Endodermal cell (in vitro differentiated cells): ENCODE data around the gene FPR2. TPM values are rescaled to one million over a fixed set of nuclear protein-coding genes. Genes with fewer than 3 reads are reported as not detected.

ENCODE experiments used
- DNase-seq: peaks from one replicate; pipeline ENCODE4 v3.0.0-alpha.2; 2017
- H3K27ac ChIP-seq: 2 replicates; pipeline ENCODE4 v1.5.1; 2013; ENCODE audit warnings: mild to moderate bottlenecking, low read depth, low read length, moderate library complexity
- H3K27me3 ChIP-seq: 2 replicates; pipeline ENCODE4 v1.6.1; 2013; ENCODE audit warnings: mild to moderate bottlenecking, low read length, moderate library complexity; ENCODE audit not compliant: insufficient read depth, control insufficient read depth, poor library complexity, severe bottlenecking
- H3K36me3 ChIP-seq: 2 replicates; pipeline ENCODE4 v1.7.0; 2013; ENCODE audit warnings: mild to moderate bottlenecking, low read length, moderate library complexity; ENCODE audit not compliant: control insufficient read depth, insufficient read depth
- H3K4me1 ChIP-seq: one replicate; pipeline ENCODE4 v1.7.0; 2013; ENCODE audit warnings: low read length; ENCODE audit not compliant: control insufficient read depth, insufficient read depth
- H3K4me3 ChIP-seq: 2 replicates; pipeline ENCODE4 v1.5.1; 2013; ENCODE audit warnings: mild to moderate bottlenecking, low read length, moderate library complexity
- H3K9ac ChIP-seq: 2 replicates; pipeline ENCODE4 v1.6.1; 2013; ENCODE audit warnings: mild to moderate bottlenecking, low read length, moderate library complexity; ENCODE audit not compliant: poor library complexity, severe bottlenecking; ENCODE audit errors: extremely low read depth
- H3K9me3 ChIP-seq: 2 replicates; pipeline ENCODE4 v1.6.1; 2013; ENCODE audit warnings: mild to moderate bottlenecking, low read length, moderate library complexity; ENCODE audit not compliant: control insufficient read depth
- H3K27ac Mint-ChIP-seq: 2 replicates; pipeline ENCODE4 v1.8.0; 2020; ENCODE audit warnings: mixed read lengths
- H3K27me3 Mint-ChIP-seq: 2 replicates; pipeline ENCODE4 v1.8.0; 2021; ENCODE audit warnings: mild to moderate bottlenecking, mixed read lengths; ENCODE audit not compliant: insufficient read depth
- H3K36me3 Mint-ChIP-seq: 2 replicates; pipeline ENCODE4 v1.8.0; 2020; ENCODE audit warnings: low read depth, mixed read lengths
- H3K4me1 Mint-ChIP-seq: 2 replicates; pipeline ENCODE4 v1.8.0; 2020; ENCODE audit warnings: mixed read lengths
- H3K4me3 Mint-ChIP-seq: 2 replicates; pipeline ENCODE4 v1.8.0; 2020; ENCODE audit warnings: mild to moderate bottlenecking, moderate library complexity, mixed read lengths
- H3K9me3 Mint-ChIP-seq: 2 replicates; pipeline ENCODE4 v1.8.0; 2020; ENCODE audit warnings: mild to moderate bottlenecking, mixed read lengths
- CTCF ChIP-seq: fragments of 200-600 bp; sonication (generic); conservative IDR thresholded peaks from 2 replicates; pipeline ENCODE4 v1.5.0; 2021; ENCODE audit warnings: antibody characterized with exemption, mild to moderate bottlenecking
- WGBS, 2 experiments: methylation state at CpG; one replicate each; pipeline versions ENCODE4 v1.1.5 to v1.1.7; 2013; ENCODE audit warnings: missing lambda C conversion rate in 2 of 2, mixed read lengths in 1 of 2; ENCODE audit not compliant: insufficient coverage in 1 of 2, insufficient read length in 1 of 2; 5-methylcytosine and 5-hydroxymethylcytosine counted together
- total RNA-seq, 2 donors: library from RNA; stranded (reverse); fragmentation: NEBNext Ultra II Directional in 1 of 2; extraction: Animal tissue kit (Norgen Biotek cat#: 25700) in 1 of 2; gene quantifications; 2 replicates in 1 of 2; 3 replicates in 1 of 2; pipeline ENCODE4 v1.2.1, GENCODE V29; 2021

Gene FPR2
- total RNA-seq, 2 donors from 2014 or later = 0.11 TPM; not detected in 1

GRCh38 chr19:51815043-51815442, 54.1 kb downstream of the FPR2 start:
- Histone ChIP-seq H3K27me3 (no peaks in the 10 kb centered on the region), H3K36me3 (no peaks in the 10 kb centered on the region), H3K4me1 (no peaks in the 10 kb centered on the region), H3K4me3 (no peak overlapping the region), H3K9ac (no peak overlapping the region), H3K27ac (no peak overlapping the region), H3K9me3 (peaks cover 64% of the 10 kb centered on the region)
- H3K36me3 Mint-ChIP-seq = peaks cover 5% of the 10 kb centered on the region
- WGBS, 2 experiments = 83 to 94% methylated on average over 4 to 9 of the region's 9 CpGs
- H3K4me3 Mint-ChIP-seq = no peak overlapping the region
- no peak overlapping the region for H3K27ac Mint-ChIP-seq
- TF ChIP-seq CTCF = no peak
- DNase-seq = no peak
- peaks cover 46% of the 10 kb centered on the region for H3K9me3 Mint-ChIP-seq
- H3K27me3 Mint-ChIP-seq = peaks cover 2% of the 10 kb centered on the region
- H3K4me1 Mint-ChIP-seq = no peaks in the 10 kb centered on the region

- no peak for TF ChIP-seq CTCF
- H3K4me1 ChIP-seq = no peaks in the 10 kb centered on the region
- H3K4me3 ChIP-seq = no peak overlapping the region
- 85 to 90% methylated on average over 1 of the region's 1 CpG for WGBS, 2 experiments
- no peak overlapping the region for H3K27ac Mint-ChIP-seq
- H3K9me3 Mint-ChIP-seq = peaks cover 40% of the 10 kb centered on the region
- no peak overlapping the region for H3K27ac ChIP-seq
- no peak for DNase-seq
- H3K27me3 ChIP-seq = no peaks in the 10 kb centered on the region
- peaks cover 47% of the 10 kb centered on the region for H3K9me3 ChIP-seq
- no peaks in the 10 kb centered on the region for H3K36me3 ChIP-seq
- no peak overlapping the region for H3K4me3 Mint-ChIP-seq
- H3K27me3 Mint-ChIP-seq = peaks cover 2% of the 10 kb centered on the region
- no peaks in the 10 kb centered on the region for H3K4me1 Mint-ChIP-seq
- H3K9ac ChIP-seq = no peak overlapping the region
- no peaks in the 10 kb centered on the region for H3K36me3 Mint-ChIP-seq
These were observed 55.7 kb downstream of the FPR2 start for GRCh38 chr19:51816711-51817110.

DNA sequence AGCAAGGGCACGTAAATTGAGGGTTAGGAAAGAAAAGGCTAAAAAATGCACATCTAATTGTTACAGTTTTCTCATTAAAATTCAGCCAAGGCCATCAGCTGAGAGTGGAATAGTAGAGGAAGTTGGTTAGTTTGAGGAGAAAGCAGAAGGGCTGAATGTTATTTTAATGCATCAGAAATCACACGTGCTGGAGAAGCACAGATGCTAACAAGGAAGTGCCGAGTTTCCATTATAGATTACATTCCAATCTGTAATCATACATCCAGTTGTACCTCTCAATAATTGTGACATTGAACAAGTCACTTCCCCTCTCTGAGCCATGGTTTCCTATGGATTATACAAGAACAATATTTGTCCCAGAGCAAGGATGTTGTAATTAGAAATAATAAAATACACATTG, 59.0 kb downstream of the FPR2 start:
- peaks cover 5% of the 10 kb centered on the region for H3K27me3 Mint-ChIP-seq
- no peak overlapping the region for H3K27ac Mint-ChIP-seq
- H3K36me3 Mint-ChIP-seq = no peaks in the 10 kb centered on the region
- H3K4me1 Mint-ChIP-seq = no peaks in the 10 kb centered on the region
- Histone ChIP-seq H3K27me3 (no peaks in the 10 kb centered on the region), H3K27ac (no peak overlapping the region), H3K4me3 (no peak overlapping the region), H3K9ac (no peak overlapping the region), H3K4me1 (no peaks in the 10 kb centered on the region), H3K36me3 (no peaks in the 10 kb centered on the region), H3K9me3 (peaks cover 21% of the 10 kb centered on the region)
- H3K4me3 Mint-ChIP-seq = no peak overlapping the region
- WGBS, 2 experiments = 65 to 82% methylated on average over 3 of the region's 3 CpGs
- H3K9me3 Mint-ChIP-seq = peaks cover 38% of the 10 kb centered on the region
- TF ChIP-seq CTCF = no peak
- DNase-seq = no peak

Other genes starting within 250 kb of the FPR2 start
- under 1 TPM in 1 of 2 donors, not detected in 1; 0.26 TPM for gene SIGLEC6, start 229.5 kb upstream of the FPR2 start, total RNA-seq
- gene ZNF175, start 189.9 kb upstream of the FPR2 start, total RNA-seq = 10 to 100 TPM; 10.8 to 11.3 TPM
- gene SIGLEC5, start 130.8 kb upstream of the FPR2 start, total RNA-seq = not detected
- gene SIGLEC14, start 114.4 kb upstream of the FPR2 start, total RNA-seq = not detected
- 10 to 100 TPM; 18.4 to 26.8 TPM for gene SPACA6, start 67.8 kb upstream of the FPR2 start, total RNA-seq
- gene HAS1, start 37.2 kb upstream of the FPR2 start, total RNA-seq = under 1 TPM in 1 of 2 donors, not detected in 1; 0.22 TPM
- not detected for gene FPR1, start 9.3 kb upstream of the FPR2 start, total RNA-seq
- not detected for gene FPR3, start 34.0 kb downstream of the FPR2 start, total RNA-seq
- 10 to 100 TPM; 25.8 to 31.1 TPM for gene ZNF577, start 126.8 kb downstream of the FPR2 start, total RNA-seq
- gene ZNF649, start 143.8 kb downstream of the FPR2 start, total RNA-seq = 10 to 100 TPM; 61.0 to 69.3 TPM
- 10 to 100 TPM; 17.5 to 22.5 TPM for gene ZNF613, start 166.3 kb downstream of the FPR2 start, total RNA-seq
- gene ZNF350, start 225.7 kb downstream of the FPR2 start, total RNA-seq = 10 to 100 TPM in 1 of 2 donors, 1 to 10 TPM in 1; 8.3 to 11.2 TPM
- gene ZNF615, start 247.0 kb downstream of the FPR2 start, total RNA-seq = 10 to 100 TPM; 19.3 to 29.1 TPM